GM23338 (cell line): Measurements from ENCODE around the gene LSM5. TPM values are rescaled to one million over a fixed set of nuclear protein-coding genes. Genes with fewer than 3 reads are reported as not detected.

Source experiments
- ATAC-seq: fragments of 200-7000 bp; cut with Tn5 transposase; 3 replicates; pipeline ENCODE4 v1.9.1; 2020
- DNase-seq: peaks from one replicate; pipeline ENCODE4 v3.0.0-alpha.2; 2015; ENCODE audit warnings: low spot score
- H2AFZ ChIP-seq: fragments of 200-600 bp; sonication (generic); 2 replicates; pipeline ENCODE4 v1.8.0; 2016; ENCODE audit warnings: antibody characterized with exemption, mild to moderate bottlenecking, moderate library complexity
- H3F3A ChIP-seq: fragments of 200-600 bp; sonication (generic); replicated peaks from 2 replicates; pipeline ENCODE4 v1.8.0; 2017; ENCODE audit warnings: antibody characterized with exemption, mixed run types, low read depth
- H3K27ac ChIP-seq: fragments of 200-600 bp; sonication (generic); 2 replicates; pipeline ENCODE4 v1.6.1; 2016; ENCODE audit warnings: low read depth
- H3K27me3 ChIP-seq: fragments of 200-600 bp; sonication (generic); 2 replicates; pipeline ENCODE4 v1.8.0; 2016; ENCODE audit warnings: mild to moderate bottlenecking, mixed run types, moderate library complexity; ENCODE audit not compliant: insufficient read depth
- H3K36me3 ChIP-seq: fragments of 200-600 bp; sonication (generic); 2 replicates; pipeline ENCODE4 v1.8.0; 2016; ENCODE audit warnings: mild to moderate bottlenecking; ENCODE audit not compliant: insufficient read depth
- H3K4me1 ChIP-seq: fragments of 200-600 bp; sonication (generic); 2 replicates; pipeline ENCODE4 v1.8.0; 2016; ENCODE audit warnings: mild to moderate bottlenecking, moderate library complexity; ENCODE audit not compliant: insufficient read depth
- H3K4me2 ChIP-seq: fragments of 200-600 bp; sonication (generic); 2 replicates; pipeline ENCODE4 v1.7.1; 2017; ENCODE audit warnings: mixed run types
- H3K4me3 ChIP-seq: fragments of 200-600 bp; sonication (generic); 2 replicates; pipeline ENCODE4 v1.6.1; 2016; ENCODE audit warnings: mixed run types
- H3K79me2 ChIP-seq: fragments of 200-600 bp; sonication (generic); replicated peaks from 2 replicates; pipeline ENCODE4 v1.8.0; 2017; ENCODE audit warnings: mild to moderate bottlenecking; ENCODE audit not compliant: insufficient read depth
- H3K9me2 ChIP-seq: fragments of 200-600 bp; sonication (generic); 2 replicates; pipeline ENCODE4 v1.8.0; 2017; ENCODE audit not compliant: insufficient read depth
- H4K20me1 ChIP-seq: fragments of 200-600 bp; sonication (generic); replicated peaks from 2 replicates; pipeline ENCODE4 v1.8.0; 2017; ENCODE audit warnings: mild to moderate bottlenecking; ENCODE audit not compliant: insufficient read depth
- H3K27ac Mint-ChIP-seq: 2 replicates; pipeline ENCODE4 v1.8.0; 2020; ENCODE audit warnings: inconsistent platforms, mild to moderate bottlenecking, moderate library complexity, mixed read lengths
- H3K27me3 Mint-ChIP-seq: 3 replicates; pipeline ENCODE4 v1.8.0; 2022; ENCODE audit warnings: low read depth, mild to moderate bottlenecking, moderate library complexity, mixed read lengths, inconsistent platforms; ENCODE audit not compliant: insufficient read depth, poor library complexity
- H3K36me3 Mint-ChIP-seq: 3 replicates; pipeline ENCODE4 v1.8.0; 2021; ENCODE audit warnings: low read depth, mild to moderate bottlenecking, inconsistent platforms, moderate library complexity, mixed read lengths
- H3K4me1 Mint-ChIP-seq: 3 replicates; pipeline ENCODE4 v1.8.0; 2020; ENCODE audit warnings: mild to moderate bottlenecking, inconsistent platforms, mixed read lengths
- H3K4me3 Mint-ChIP-seq: 3 replicates; pipeline ENCODE4 v1.8.0; 2021; ENCODE audit warnings: moderate library complexity, mild to moderate bottlenecking, inconsistent platforms, mixed read lengths
- H3K9me3 Mint-ChIP-seq: 3 replicates; pipeline ENCODE4 v1.8.0; 2020; ENCODE audit warnings: moderate library complexity, mild to moderate bottlenecking, inconsistent platforms, mixed read lengths
- CTCF ChIP-seq, 2 experiments: fragments of 200-600 bp in 1 of 2; sonication (generic) in 1 of 2; conservative IDR thresholded peaks; 2 replicates each; pipeline versions ENCODE4 v1.5.1 to v1.6.1; 2016 to 2017; ENCODE audit warnings: antibody characterized with exemption in 2 of 2, low read depth in 2 of 2, mild to moderate bottlenecking in 2 of 2, moderate library complexity in 1 of 2
- EZH2 ChIP-seq: fragments of 200-600 bp; sonication (generic); IDR thresholded peaks from one replicate; pipeline ENCODE4 v1.8.0; 2017; ENCODE audit warnings: antibody characterized with exemption, mild to moderate bottlenecking, low read depth; ENCODE audit not compliant: unreplicated experiment
- EZH2phosphoT487 ChIP-seq: fragments of 200-600 bp; sonication (generic); IDR thresholded peaks from one replicate; pipeline ENCODE4 v1.8.1; 2018; ENCODE audit warnings: antibody characterized with exemption; ENCODE audit not compliant: unreplicated experiment
- JUNB ChIP-seq: IDR thresholded peaks from one replicate; pipeline ENCODE4 v1.6.1; 2016; ENCODE audit warnings: antibody characterized with exemption; ENCODE audit not compliant: unreplicated experiment
- NANOG ChIP-seq: IDR thresholded peaks from 2 replicates; pipeline ENCODE4 v1.6.1; 2016; ENCODE audit warnings: antibody characterized with exemption, borderline replicate concordance
- STAT1 ChIP-seq: IDR thresholded peaks from one replicate; pipeline ENCODE4 v1.6.1; 2016; ENCODE audit warnings: antibody characterized with exemption; ENCODE audit not compliant: unreplicated experiment
- polyA plus RNA-seq: library from polyadenylated mRNA; unstranded; fragments of >200 nt; fragmentation: Nextera tagmentation; extraction: Ambion mirVana; gene quantifications from 2 replicates; pipeline ENCODE4 v1.2.1, GENCODE V29; 2016
- total RNA-seq: library from RNA; depleted of rRNA; stranded (reverse); fragments of >200 nt; shearing (Covaris generic); gene quantifications from 2 replicates; pipeline ENCODE4 v1.2.3, GENCODE V29; 2014
- TF ChIP-seq, protein P1 (sequence below): IDR thresholded peaks from 2 replicates; pipeline ENCODE4 v1.6.1; 2016; ENCODE audit warnings: antibody characterized with exemption
- TF ChIP-seq, protein P2 (sequence below): IDR thresholded peaks from one replicate; pipeline ENCODE4 v1.6.1; 2018; ENCODE audit warnings: antibody characterized with exemption; ENCODE audit not compliant: unreplicated experiment

Gene LSM5
- total and polyA plus RNA-seq, 2 experiments from 2014 or later: 56.6 to 469 TPM

DNA sequence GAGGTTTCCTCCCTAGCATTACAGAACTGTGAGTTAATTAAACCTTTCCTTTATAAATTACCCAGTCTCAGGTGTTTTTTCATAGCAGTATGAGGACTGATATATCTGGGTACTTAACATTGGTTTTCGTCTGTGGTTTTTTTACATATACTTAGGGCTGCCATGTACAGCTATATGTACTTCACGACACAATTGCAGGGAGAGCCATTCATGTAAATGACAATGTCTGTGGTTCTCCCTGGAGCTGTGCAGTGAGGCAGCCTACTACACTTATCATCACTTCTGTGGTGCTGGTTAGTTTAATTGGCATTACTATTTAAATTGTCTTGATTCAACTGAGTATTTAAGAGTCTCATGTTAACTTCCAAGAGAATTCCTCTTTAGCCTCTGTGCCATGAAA, 45.8 kb upstream of the LSM5 start:
- DNase-seq (no peak), ATAC-seq (no peak)
- Histone ChIP-seq H3K9me2 (peaks cover 6% of the 10 kb centered on the region; the same call in 1 of the 2 replicates), H3K79me2 (peaks cover 67% of the 10 kb centered on the region), H3K36me3 (no peaks in the 10 kb centered on the region), H2AFZ (no peak overlapping the region), H3K4me2 (no peak overlapping the region), H3K27ac (no peak overlapping the region), H4K20me1 (peaks cover 10% of the 10 kb centered on the region; the same call in 1 of the 2 replicates), H3K27me3 (no peaks in the 10 kb centered on the region), H3K4me3 (no peak overlapping the region), H3F3A (no peaks in the 10 kb centered on the region), H3K4me1 (peaks cover 6% of the 10 kb centered on the region; the same call in 1 of the 2 replicates)
- H3K4me1 Mint-ChIP-seq: peaks cover 14% of the 10 kb centered on the region; the same call in 2 of the 3 replicates
- TF ChIP-seq, protein P1, sequence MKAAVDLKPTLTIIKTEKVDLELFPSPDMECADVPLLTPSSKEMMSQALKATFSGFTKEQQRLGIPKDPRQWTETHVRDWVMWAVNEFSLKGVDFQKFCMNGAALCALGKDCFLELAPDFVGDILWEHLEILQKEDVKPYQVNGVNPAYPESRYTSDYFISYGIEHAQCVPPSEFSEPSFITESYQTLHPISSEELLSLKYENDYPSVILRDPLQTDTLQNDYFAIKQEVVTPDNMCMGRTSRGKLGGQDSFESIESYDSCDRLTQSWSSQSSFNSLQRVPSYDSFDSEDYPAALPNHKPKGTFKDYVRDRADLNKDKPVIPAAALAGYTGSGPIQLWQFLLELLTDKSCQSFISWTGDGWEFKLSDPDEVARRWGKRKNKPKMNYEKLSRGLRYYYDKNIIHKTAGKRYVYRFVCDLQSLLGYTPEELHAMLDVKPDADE: no peak
- no peak for TF ChIP-seq CTCF (conservative IDR thresholded peaks at IDR 0.05; ENCODE audit: low read depth in 2 of 2)
- TF ChIP-seq EZH2: no peak
- no peak for TF ChIP-seq JUNB
- TF ChIP-seq STAT1: no peak
- TF ChIP-seq, protein P2, sequence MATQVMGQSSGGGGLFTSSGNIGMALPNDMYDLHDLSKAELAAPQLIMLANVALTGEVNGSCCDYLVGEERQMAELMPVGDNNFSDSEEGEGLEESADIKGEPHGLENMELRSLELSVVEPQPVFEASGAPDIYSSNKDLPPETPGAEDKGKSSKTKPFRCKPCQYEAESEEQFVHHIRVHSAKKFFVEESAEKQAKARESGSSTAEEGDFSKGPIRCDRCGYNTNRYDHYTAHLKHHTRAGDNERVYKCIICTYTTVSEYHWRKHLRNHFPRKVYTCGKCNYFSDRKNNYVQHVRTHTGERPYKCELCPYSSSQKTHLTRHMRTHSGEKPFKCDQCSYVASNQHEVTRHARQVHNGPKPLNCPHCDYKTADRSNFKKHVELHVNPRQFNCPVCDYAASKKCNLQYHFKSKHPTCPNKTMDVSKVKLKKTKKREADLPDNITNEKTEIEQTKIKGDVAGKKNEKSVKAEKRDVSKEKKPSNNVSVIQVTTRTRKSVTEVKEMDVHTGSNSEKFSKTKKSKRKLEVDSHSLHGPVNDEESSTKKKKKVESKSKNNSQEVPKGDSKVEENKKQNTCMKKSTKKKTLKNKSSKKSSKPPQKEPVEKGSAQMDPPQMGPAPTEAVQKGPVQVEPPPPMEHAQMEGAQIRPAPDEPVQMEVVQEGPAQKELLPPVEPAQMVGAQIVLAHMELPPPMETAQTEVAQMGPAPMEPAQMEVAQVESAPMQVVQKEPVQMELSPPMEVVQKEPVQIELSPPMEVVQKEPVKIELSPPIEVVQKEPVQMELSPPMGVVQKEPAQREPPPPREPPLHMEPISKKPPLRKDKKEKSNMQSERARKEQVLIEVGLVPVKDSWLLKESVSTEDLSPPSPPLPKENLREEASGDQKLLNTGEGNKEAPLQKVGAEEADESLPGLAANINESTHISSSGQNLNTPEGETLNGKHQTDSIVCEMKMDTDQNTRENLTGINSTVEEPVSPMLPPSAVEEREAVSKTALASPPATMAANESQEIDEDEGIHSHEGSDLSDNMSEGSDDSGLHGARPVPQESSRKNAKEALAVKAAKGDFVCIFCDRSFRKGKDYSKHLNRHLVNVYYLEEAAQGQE: no peak
- no peak for TF ChIP-seq NANOG
- no peak for TF ChIP-seq EZH2phosphoT487
- H3K27me3 Mint-ChIP-seq: no peaks in the 10 kb centered on the region
- peaks cover 17% of the 10 kb centered on the region for H3K36me3 Mint-ChIP-seq
- no peak overlapping the region for H3K4me3 Mint-ChIP-seq
- peaks cover 4% of the 10 kb centered on the region; the same call in 1 of the 3 replicates for H3K9me3 Mint-ChIP-seq
- no peak overlapping the region for H3K27ac Mint-ChIP-seq

DNA sequence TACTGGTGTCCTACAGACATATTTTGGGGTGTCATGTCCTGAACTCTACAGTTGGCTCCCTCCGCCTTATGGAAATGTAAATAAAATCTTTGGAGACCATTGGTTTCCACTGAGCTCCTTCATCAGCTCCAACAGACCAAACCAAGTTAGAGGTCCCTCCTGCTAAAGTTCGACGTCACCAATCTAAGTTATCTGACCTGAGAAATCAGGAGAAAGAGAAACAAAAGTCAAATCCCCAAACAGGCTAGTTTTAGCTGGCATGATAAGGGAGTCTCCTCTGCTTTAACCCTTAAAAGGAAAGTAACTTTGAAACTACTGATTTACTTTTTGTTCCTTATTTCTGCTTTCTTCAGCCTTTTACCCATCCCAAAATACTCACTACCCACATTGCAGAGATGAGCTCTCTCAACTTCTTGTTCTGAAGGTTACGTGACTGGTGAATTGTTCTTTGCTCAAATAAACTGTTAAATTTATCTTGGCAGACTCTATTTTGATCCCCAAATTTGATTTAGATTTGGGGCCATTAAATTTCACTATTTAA, 45.1 kb upstream of the LSM5 start:
- peaks cover 14% of the 10 kb centered on the region; the same call in 2 of the 3 replicates for H3K4me1 Mint-ChIP-seq
- 0 out of 2 replicates have a peak, but pooled peaks cover 10% of the 10 kb centered on the region for H4K20me1 ChIP-seq
- TF ChIP-seq STAT1: no peak
- peaks cover 4% of the 10 kb centered on the region; the same call in 1 of the 3 replicates for H3K9me3 Mint-ChIP-seq
- no peaks in the 10 kb centered on the region for H3K27me3 ChIP-seq
- no peak overlapping the region for H3K4me2 ChIP-seq
- H3K36me3 ChIP-seq: no peaks in the 10 kb centered on the region
- DNase-seq (no peak), ATAC-seq (no peak)
- peaks cover 70% of the 10 kb centered on the region for H3K79me2 ChIP-seq
- no peak overlapping the region for H3K27ac Mint-ChIP-seq
- H2AFZ ChIP-seq: no peak overlapping the region
- H3K27me3 Mint-ChIP-seq: no peaks in the 10 kb centered on the region
- H3K4me3 ChIP-seq: no peak overlapping the region
- peaks cover 6% of the 10 kb centered on the region; the same call in 1 of the 2 replicates for H3K9me2 ChIP-seq
- H3K36me3 Mint-ChIP-seq: peaks cover 20% of the 10 kb centered on the region
- H3K4me3 Mint-ChIP-seq: no peak overlapping the region
- H3F3A ChIP-seq: no peaks in the 10 kb centered on the region
- H3K27ac ChIP-seq: no peak overlapping the region
- peaks cover 6% of the 10 kb centered on the region; the same call in 1 of the 2 replicates for H3K4me1 ChIP-seq
